Measurements from ENCODE around the gene OR7G2. TPM values are rescaled to one million over a fixed set of nuclear protein-coding genes. Genes with fewer than 3 reads are reported as not detected.

OR7G2 gene
- total RNA-seq = not detected
- long read RNA-seq = 0 reads

DNA sequence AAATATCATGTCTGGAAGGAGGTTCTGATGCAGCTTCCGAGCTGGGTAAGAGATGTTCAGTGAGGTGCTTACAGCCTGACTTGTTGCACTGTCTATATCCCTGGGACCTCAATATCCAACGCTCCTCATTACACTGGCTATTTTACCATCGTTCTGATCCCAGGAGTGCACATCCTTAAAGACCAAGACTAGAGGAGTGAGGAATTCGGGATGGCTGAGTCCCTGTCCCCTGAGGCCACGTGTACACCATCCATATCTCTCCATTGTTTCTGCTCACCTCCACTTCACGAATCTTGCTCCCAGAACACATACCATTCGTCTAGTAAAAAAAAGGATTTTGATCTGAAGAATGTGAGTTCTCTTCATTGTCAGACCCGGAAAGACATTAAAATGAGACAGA is at the start of gene OR7G2:
TSS of gene OR7G2 (minus strand) at position 101 of the 400 bp plus-strand sequence. CDS start 4,232 bp downstream, outside the sequence.
- ATAC-seq (no peak), DNase-seq (no peak)
- intact Hi-C loops (cut with DNase I, micrococcal nuclease) = no loop called here

DNA sequence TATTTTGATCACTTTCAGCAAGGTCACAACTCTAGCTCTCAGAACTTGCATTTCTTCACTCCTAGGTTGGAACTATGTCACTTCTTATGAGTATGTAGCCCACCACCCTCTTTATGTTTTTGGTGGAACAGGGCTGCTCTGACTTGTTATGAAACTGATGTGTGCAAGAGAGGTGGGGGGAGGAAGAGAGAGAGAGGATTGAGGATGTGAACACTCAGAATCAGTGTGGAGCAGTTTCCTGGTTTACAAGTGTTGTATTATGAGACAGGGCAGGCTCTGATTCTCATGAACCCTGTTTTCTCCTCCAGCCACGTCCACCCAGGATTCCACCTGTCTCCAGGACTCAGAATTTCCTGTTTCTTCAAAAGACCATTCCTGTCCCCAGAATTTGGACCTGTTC is 49.0 kb upstream of the OR7G2 start:
- DNase-seq (no peak), ATAC-seq (no peak)
- intact Hi-C loops (cut with DNase I, micrococcal nuclease) = no loop called here

- ATAC-seq (no peak), DNase-seq (no peak)
- intact Hi-C loops (cut with DNase I, micrococcal nuclease) = no loop called here
Observed at GRCh38 chr19:9155591-9155990, 48.3 kb upstream of the OR7G2 start.

DNA sequence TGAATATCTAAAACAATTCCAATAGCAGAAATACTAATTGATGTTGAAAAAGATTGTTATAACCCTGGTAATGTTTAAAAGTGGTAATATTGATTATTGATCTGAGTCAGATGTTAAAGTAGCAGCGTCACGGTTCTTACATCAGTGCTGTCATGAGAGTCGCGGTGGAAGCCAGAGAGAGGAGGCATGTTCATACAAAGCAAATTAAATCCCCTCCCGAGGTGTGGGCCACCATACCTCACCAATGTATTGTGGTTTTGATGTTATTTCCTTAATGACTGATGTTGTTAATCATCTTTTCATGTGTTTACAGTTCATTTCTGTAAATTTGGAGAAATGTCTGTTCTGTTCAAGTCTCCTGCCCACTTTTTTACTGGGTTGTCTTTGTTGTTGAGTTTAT is 44.1 kb upstream of the OR7G2 start:
- ATAC-seq = no peak
- no peak for DNase-seq
- intact Hi-C loops (cut with DNase I, micrococcal nuclease) = no loop called here

GRCh38 chr19:9150650-9151049 is 43.4 kb upstream of the OR7G2 start:
- intact Hi-C loops (cut with DNase I, micrococcal nuclease) = no loop called here
- no peak for DNase-seq
- no peak for ATAC-seq

- DNase-seq (no peak), ATAC-seq (no peak)
- intact Hi-C loops (cut with DNase I, micrococcal nuclease) = no loop called here
Observed at GRCh38 chr19:9149997-9150396, 42.7 kb upstream of the OR7G2 start.

GRCh38 chr19:9148697-9149096 is 41.4 kb upstream of the OR7G2 start:
- no peak for DNase-seq
- intact Hi-C loops (cut with DNase I, micrococcal nuclease) = no loop called here
- ATAC-seq = no peak

DNA sequence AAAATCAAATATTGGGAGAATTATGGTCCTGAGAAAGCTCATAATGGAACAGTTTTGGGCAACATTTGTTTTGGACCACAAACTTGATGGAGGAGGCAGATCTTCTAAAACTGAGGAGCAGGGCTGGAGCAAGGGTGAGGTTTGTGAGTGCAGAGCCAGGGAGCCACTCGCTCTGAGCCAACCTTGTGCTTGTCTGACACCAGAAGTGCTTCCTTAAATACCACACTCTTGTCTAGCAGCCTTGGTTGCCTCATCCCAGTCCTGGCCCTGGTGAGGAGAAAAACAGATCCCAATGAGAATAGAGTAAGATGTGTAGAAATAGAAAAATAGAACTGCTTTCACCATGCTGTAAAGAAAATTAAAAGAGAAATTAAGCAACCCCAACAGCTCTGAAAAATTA is 39.6 kb upstream of the OR7G2 start:
- ATAC-seq (no peak), DNase-seq (no peak)
- intact Hi-C loops (cut with DNase I, micrococcal nuclease) = no loop called here

- intact Hi-C loops (cut with DNase I, micrococcal nuclease) = no loop called here
- DNase-seq (no peak), ATAC-seq (no peak)
Observed at GRCh38 chr19:9144920-9145319, 37.6 kb upstream of the OR7G2 start.

- DNase-seq (peak; percentile 94 to 96), ATAC-seq (peak; percentile 99)
- intact Hi-C loops (cut with DNase I, micrococcal nuclease) = no loop called here
Observed at GRCh38 chr19:9140159-9140874, 33.0 kb upstream of the OR7G2 start, which contains the start of gene ZNF317. Gene ZNF317, plus strand, starts transcription at chr19:9140397. Its CDS starts 15,620 bp downstream, at chr19:9156017.

DNA sequence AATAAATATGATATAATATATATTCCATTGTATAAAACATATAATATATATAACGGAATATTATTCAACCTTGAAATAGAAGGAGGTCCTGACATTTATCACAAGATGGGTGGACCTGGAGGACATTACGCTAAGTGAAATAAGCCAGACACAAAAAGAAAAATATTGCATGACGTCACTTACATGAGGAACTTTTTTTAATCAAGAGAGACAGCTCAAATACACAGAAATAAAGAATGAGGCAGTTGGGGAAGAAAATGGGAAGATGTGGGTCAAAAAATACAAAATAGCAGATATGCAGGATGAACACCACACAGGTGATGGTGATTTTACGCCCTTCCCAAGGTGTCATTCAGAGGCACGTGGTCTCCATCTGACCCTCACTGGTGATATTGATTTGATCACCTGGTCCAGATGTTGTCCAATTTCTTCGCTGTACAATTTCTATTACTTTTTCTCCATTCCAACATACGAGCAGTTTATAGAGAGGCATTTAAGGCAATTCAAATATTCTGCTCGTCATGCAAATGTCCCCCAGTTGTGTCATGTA is 32.4 kb upstream of the OR7G2 start:
- intact Hi-C loops (cut with DNase I, micrococcal nuclease) = loop anchor here in 1 of 2 donors (10.0 kb wide), 1 partner anchor 655 kb away; no protein-coding TSS in a partner anchor
- DNase-seq (no peak), ATAC-seq (peak; percentile 6)

GRCh38 chr19:9132422-9132821 is 25.1 kb upstream of the OR7G2 start:
- no peak for DNase-seq
- intact Hi-C loops (cut with DNase I, micrococcal nuclease) = loop anchor here in 1 of 2 donors (10.0 kb wide), 1 partner anchor 662 kb away; no protein-coding TSS in a partner anchor
- ATAC-seq = no peak

DNA sequence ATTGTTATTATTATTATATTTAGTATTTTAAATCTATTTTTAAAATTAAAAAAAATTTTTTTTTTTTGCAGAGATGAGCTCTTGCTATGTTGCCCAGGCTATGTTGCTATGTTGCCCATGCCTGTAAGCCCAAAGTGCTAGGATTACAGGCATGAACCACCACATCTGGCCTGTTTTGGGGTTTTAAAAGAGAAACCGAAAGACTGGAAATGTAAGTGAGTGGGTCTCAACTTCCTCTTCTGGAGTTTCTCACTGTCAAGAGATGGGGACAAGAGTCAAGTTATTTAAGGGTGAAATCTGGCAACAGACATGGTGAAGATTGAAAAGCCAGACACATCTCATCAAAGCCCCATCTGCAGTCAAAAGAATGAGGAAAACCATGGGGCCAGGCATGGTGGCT is 23.7 kb upstream of the OR7G2 start:
- intact Hi-C loops (cut with DNase I, micrococcal nuclease) = loop anchor here in 1 of 2 donors (10.0 kb wide), 1 partner anchor 664 kb away; no protein-coding TSS in a partner anchor
- DNase-seq (no peak), ATAC-seq (no peak)

DNA sequence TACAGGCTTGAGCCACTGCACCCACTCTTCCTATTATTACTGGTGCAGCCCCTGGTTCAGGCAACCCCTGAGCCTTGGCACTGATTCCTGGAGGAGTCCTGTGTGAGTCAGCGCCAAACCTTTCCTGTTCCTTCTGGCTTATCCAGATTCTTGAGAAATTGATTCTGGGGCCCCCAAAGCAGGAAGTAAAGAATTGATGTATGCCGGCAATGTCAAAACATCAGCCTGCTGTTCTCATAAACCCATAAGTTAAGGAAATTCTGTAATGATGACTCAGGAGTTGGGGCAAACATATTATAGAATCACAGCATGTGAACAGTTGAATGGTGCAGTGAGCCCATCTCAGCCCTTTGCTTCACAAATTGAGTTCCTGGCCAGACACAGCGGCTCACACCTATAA is 20.9 kb upstream of the OR7G2 start:
- no peak for DNase-seq
- intact Hi-C loops (cut with DNase I, micrococcal nuclease) = no loop called here
- ATAC-seq = no peak

GRCh38 chr19:9126900-9127405 is 19.7 kb upstream of the OR7G2 start, which contains the start of gene OR7G3:
Gene OR7G3, minus strand, starts transcription at chr19:9126950. Its CDS starts 0 bp downstream, at chr19:9126950.
- intact Hi-C loops (cut with DNase I, micrococcal nuclease) = no loop called here
- ATAC-seq = no peak

DNA sequence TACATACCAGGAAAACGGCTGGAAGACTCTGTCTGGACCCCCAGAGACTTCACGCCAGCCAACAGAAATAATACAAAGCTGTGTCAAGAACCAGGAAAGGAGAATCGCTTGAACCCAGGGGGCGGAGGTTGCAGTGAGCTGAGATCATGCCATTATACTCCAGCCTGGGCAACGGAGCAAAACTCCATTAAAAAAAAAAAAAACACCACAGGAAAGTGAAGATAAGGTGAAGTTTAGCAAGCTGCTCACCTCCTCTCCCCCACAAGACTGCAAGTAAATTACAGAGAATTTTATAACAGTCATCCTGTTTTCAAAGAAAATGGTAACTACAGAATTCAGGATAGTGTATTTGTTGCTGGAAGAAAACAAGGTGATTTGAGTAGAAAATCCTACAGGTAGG is 9.3 kb upstream of the OR7G2 start:
- ATAC-seq (no peak), DNase-seq (no peak)
- intact Hi-C loops (cut with DNase I, micrococcal nuclease) = no loop called here

More at GRCh38 chr19:9126900-9127405, 19.7 kb upstream of the OR7G2 start, which contains the start of gene OR7G3:
- no peak for DNase-seq

DNA sequence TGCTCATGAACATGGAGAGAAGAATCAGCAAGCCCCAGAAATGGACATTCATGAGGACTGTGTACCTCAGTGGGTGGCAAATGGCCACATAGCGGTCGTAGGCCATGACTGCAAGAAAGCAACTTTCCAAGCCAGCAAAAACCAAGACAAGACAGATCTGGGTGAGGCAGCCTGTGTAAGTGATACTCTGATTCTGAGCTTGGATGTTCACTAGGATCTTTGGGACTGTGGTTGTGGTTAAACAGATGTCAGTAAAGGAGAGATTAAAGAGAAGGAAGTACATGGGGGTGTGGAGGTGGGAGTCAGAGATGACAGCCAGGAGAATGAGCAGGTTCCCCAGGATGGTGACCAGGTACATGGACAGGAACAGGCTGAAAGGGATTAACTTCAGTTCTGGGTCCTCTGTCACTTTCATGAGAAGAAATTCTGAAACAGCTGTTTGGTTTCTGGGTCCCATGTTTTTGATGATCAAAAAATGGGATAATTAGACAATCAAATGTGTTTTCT is 8.1 kb upstream of the OR7G2 start, which contains the start of gene OR7G1:
TSS of gene OR7G1 (minus strand) at position 457 of the 507 bp plus-strand sequence. CDS start at position 457, 0 bp downstream.
- ATAC-seq (no peak), DNase-seq (no peak)
- intact Hi-C loops (cut with DNase I, micrococcal nuclease) = no loop called here

DNA sequence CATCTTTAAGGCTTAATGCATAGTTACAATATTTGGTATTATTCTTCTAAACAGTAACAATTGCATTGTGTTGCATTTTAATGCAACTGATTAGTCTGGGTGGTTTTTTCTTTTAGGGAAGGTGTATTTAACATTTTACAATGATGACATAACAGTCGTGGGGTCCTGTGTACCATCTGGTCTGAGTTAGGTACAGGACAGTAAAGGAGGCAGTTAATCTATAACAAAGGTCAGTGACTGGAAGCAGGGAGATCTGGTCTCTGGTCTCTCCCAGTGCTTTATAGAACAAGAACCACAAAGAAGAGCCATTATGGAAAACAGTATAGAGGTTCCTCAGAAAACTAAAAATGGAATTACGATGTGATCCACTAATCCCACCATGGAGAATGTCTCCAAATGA is 2.7 kb upstream of the OR7G2 start:
- ATAC-seq (no peak), DNase-seq (no peak)
- intact Hi-C loops (cut with DNase I, micrococcal nuclease) = no loop called here

GRCh38 chr19:9086761-9087160 is 20.5 kb downstream of the OR7G2 start, which contains the start of gene OR1M1:
Gene OR1M1, plus strand, starts transcription at chr19:9087061. Its CDS starts 6,184 bp downstream, at chr19:9093245.
- intact Hi-C loops (cut with DNase I, micrococcal nuclease) = no loop called here
- ATAC-seq = no peak

DNA sequence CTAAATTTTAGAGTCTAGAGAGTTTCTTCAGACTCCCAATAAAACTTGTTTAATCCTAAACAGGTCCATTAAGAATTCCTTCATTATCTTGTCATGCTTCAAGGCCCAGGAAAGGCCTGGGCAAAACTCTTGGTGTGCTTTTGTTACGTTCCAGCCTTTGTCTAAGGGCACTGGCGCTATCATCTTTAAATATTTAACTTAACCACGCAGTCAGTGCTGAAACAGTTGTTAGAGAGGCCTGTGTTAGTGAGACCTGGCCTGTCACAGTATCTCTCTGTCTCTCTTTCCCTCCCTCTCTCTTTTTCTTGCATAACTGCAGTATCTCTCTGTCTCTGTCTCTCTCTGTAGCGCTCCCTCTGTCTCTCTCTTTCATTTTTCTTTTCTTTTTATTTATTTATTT is 28.6 kb downstream of the OR7G2 start:
- ATAC-seq (no peak), DNase-seq (no peak)
- intact Hi-C loops (cut with DNase I, micrococcal nuclease) = no loop called here

More at GRCh38 chr19:9086761-9087160, 20.5 kb downstream of the OR7G2 start, which contains the start of gene OR1M1:
- no peak for DNase-seq
